CD4-positive, alpha-beta T cell (primary cell): Measurements from ENCODE around the gene WDR13. TPM values are rescaled to one million over a fixed set of nuclear protein-coding genes. Genes with fewer than 3 reads are reported as not detected.

Source experiments
- ATAC-seq: fragments of 200-7000 bp; cut with Tn5 transposase; one replicate; pipeline ENCODE4 v1.10.0; 2022; ENCODE audit warnings: mild to moderate bottlenecking; ENCODE audit not compliant: poor library complexity
- CTCF ChIA-PET: fragments of 350-600 bp; sonication (Branson Sonifier 250); formaldehyde crosslinking; loops from one replicate; lab custom pipeline; 2021; ENCODE audit warnings: antibody characterized with exemption, inconsistent platforms; lab: Charles Lee
- POLR2A ChIA-PET: fragments of 350-600 bp; sonication (Branson Sonifier 250); formaldehyde crosslinking; loops from one replicate; lab custom pipeline; 2021; ENCODE audit warnings: antibody characterized with exemption, inconsistent platforms; lab: Charles Lee
- DNase-seq, 14 experiments: peaks; one replicate each; pipeline ENCODE4 v3.0.0-alpha.2; 2013 to 2020; ENCODE audit warnings: mixed read lengths in 2 of 14
- H3K27ac ChIP-seq, 2 donors: one replicate each; pipeline versions ENCODE4 v1.5.1 to v1.7.0; 2013; ENCODE audit warnings: low read length in 2 of 2, low read depth in 1 of 2, mild to moderate bottlenecking in 1 of 2
- H3K27me3 ChIP-seq, 2 experiments: 1 replicate in 1 of 2; 2 replicates in 1 of 2; pipeline versions ENCODE4 v1.6.1 to v1.7.0; 2013; ENCODE audit warnings: low read length in 2 of 2, control low read depth in 1 of 2, mild to moderate bottlenecking in 1 of 2, moderate library complexity in 1 of 2; ENCODE audit not compliant: insufficient read depth in 2 of 2, control insufficient read depth in 1 of 2
- H3K36me3 ChIP-seq: one replicate; pipeline ENCODE4 v1.6.1; 2013; ENCODE audit warnings: low read length, control low read depth; ENCODE audit not compliant: insufficient read depth
- H3K4me1 ChIP-seq: one replicate; pipeline ENCODE4 v1.6.1; 2013; ENCODE audit warnings: low read length, control low read depth; ENCODE audit not compliant: insufficient read depth
- H3K4me3 ChIP-seq: one replicate; pipeline ENCODE4 v1.5.1; 2013; ENCODE audit warnings: mild to moderate bottlenecking, low read length, moderate library complexity
- H3K9me3 ChIP-seq, 2 experiments: 1 replicate in 1 of 2; 2 replicates in 1 of 2; pipeline versions ENCODE4 v1.6.1 to v1.7.0; 2013; ENCODE audit warnings: low read length in 2 of 2, mild to moderate bottlenecking in 2 of 2, control low read depth in 1 of 2, moderate library complexity in 1 of 2; ENCODE audit not compliant: control insufficient read depth in 1 of 2, insufficient read depth in 1 of 2
- H3K27ac Mint-ChIP-seq: one replicate; pipeline ENCODE4 v1.8.0; 2020; ENCODE audit warnings: mixed read lengths
- H3K27me3 Mint-ChIP-seq: one replicate; pipeline ENCODE4 v1.8.0; 2021; ENCODE audit warnings: mixed read lengths
- H3K36me3 Mint-ChIP-seq: one replicate; pipeline ENCODE4 v1.8.0; 2021; ENCODE audit warnings: low read depth, mixed read lengths
- H3K4me1 Mint-ChIP-seq: one replicate; pipeline ENCODE4 v1.8.0; 2021; ENCODE audit warnings: low read depth, mixed read lengths
- H3K4me3 Mint-ChIP-seq: one replicate; pipeline ENCODE4 v1.8.0; 2020; ENCODE audit warnings: mild to moderate bottlenecking, mixed read lengths
- H3K9me3 Mint-ChIP-seq: one replicate; pipeline ENCODE4 v1.8.0; 2020; ENCODE audit warnings: mixed read lengths
- intact Hi-C, 2 experiments: fragments of 100-400 bp; cut with DNase I in 1 of 2; cut with micrococcal nuclease in 1 of 2; formaldehyde crosslinking; loops; one replicate each; pipeline versions ENCODE4 v1.15.1 to v1.9.0; 2023 to 2025; cut with DNase I, micrococcal nuclease
- total RNA-seq, 174 experiments: library from RNA in 2 of 174; stranded (reverse) in 2 of 174; gene quantifications; one replicate each; pipeline ENCODE4 v1.2.3 and lab custom pipeline; 2021 to 2026
- TF ChIP-seq, protein P1 (sequence below): fragments of 200-600 bp; IDR thresholded peaks from one replicate; pipeline ENCODE4 v1.8.0; 2022; ENCODE audit warnings: antibody characterized with exemption, mild to moderate bottlenecking

The WDR13 gene
- total RNA-seq, 2 experiments from 2014 or later = 37.9 to 43.4 TPM

- Histone ChIP-seq H3K27me3 (no peaks in the 10 kb centered on the region), H3K4me3 (no peak overlapping the region), H3K4me1 (peaks cover 19% of the 10 kb centered on the region), H3K9me3 (no peaks in the 10 kb centered on the region), H3K36me3 (peaks cover 27% of the 10 kb centered on the region), H3K27ac (no peak overlapping the region)
- Mint-ChIP-seq H3K4me3 (no peak overlapping the region), H3K27ac (peak overlapping the region; percentile 100), H3K9me3 (no peaks in the 10 kb centered on the region), H3K4me1 (peaks cover 15% of the 10 kb centered on the region), H3K27me3 (no peaks in the 10 kb centered on the region), H3K36me3 (peaks cover 27% of the 10 kb centered on the region)
- intact Hi-C loops = loop anchor here (2.0 to 5.0 kb wide), 4 partner anchors 76 to 359 kb away; partner anchors contain the start of genes EBP (in 1 of the 2), FTSJ1 (in 1 of the 2) and OTUD5 (in 1 of the 2)
- TF ChIP-seq, protein P1, sequence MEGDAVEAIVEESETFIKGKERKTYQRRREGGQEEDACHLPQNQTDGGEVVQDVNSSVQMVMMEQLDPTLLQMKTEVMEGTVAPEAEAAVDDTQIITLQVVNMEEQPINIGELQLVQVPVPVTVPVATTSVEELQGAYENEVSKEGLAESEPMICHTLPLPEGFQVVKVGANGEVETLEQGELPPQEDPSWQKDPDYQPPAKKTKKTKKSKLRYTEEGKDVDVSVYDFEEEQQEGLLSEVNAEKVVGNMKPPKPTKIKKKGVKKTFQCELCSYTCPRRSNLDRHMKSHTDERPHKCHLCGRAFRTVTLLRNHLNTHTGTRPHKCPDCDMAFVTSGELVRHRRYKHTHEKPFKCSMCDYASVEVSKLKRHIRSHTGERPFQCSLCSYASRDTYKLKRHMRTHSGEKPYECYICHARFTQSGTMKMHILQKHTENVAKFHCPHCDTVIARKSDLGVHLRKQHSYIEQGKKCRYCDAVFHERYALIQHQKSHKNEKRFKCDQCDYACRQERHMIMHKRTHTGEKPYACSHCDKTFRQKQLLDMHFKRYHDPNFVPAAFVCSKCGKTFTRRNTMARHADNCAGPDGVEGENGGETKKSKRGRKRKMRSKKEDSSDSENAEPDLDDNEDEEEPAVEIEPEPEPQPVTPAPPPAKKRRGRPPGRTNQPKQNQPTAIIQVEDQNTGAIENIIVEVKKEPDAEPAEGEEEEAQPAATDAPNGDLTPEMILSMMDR = no peak
- ATAC-seq (no peak), DNase-seq (peak in 1 of 14 experiments; percentile 35)
- CTCF ChIA-PET = no interaction called here
- POLR2A ChIA-PET = interaction anchor here (0.7 to 1.7 kb wide), 7 partner anchors 24 to 578 kb away, joined by 3 to 27 read pairs (median 4); partner anchors contain the start of genes RBM3, TBC1D25 and ZNF630
Measured at GRCh38 chrX:48598614-48599013, 1.3 kb downstream of the WDR13 start.

DNA sequence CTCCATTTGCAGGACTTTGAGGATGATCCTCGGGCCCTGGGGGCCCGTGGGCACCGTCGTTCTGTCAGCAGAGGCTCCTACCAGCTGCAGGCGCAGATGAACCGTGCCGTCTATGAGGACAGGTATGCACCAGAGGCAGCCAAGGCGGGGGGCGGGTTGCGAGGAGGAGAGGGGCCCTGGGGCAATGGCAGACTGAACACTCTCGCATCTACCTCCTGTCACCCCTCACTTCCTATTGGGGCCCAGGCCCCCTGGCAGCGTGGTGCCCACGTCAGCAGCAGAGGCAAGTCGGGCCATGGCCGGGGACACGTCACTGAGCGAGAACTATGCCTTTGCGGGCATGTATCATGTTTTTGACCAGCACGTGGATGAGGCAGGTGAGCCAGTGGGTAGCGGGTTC is 2.0 kb downstream of the WDR13 start:
- peaks cover 15% of the 10 kb centered on the region for H3K4me1 Mint-ChIP-seq
- Histone ChIP-seq H3K36me3 (peaks cover 29% of the 10 kb centered on the region), H3K27ac (no peak overlapping the region), H3K27me3 (no peaks in the 10 kb centered on the region), H3K4me3 (no peak overlapping the region), H3K9me3 (no peaks in the 10 kb centered on the region), H3K4me1 (peaks cover 19% of the 10 kb centered on the region)
- no peak for ATAC-seq
- peak overlapping the region; percentile 9 for H3K27ac Mint-ChIP-seq
- no peak overlapping the region for H3K4me3 Mint-ChIP-seq
- no peak for DNase-seq
- ChIA-PET POLR2A (interaction anchor here (1.7 kb wide), 1 partner anchor 25 kb away, joined by 27 read pairs; the partner anchor contains the start of gene RBM3), CTCF (no interaction called here)
- no peaks in the 10 kb centered on the region for H3K27me3 Mint-ChIP-seq
- intact Hi-C loops = loop anchor here (2.0 to 5.0 kb wide), 4 partner anchors 75 to 358 kb away; partner anchors contain the start of genes EBP (in 1 of the 2), FTSJ1 (in 1 of the 2) and OTUD5 (in 1 of the 2)
- TF ChIP-seq, protein P1 = no peak
- H3K9me3 Mint-ChIP-seq = no peaks in the 10 kb centered on the region
- peaks cover 32% of the 10 kb centered on the region for H3K36me3 Mint-ChIP-seq

DNA sequence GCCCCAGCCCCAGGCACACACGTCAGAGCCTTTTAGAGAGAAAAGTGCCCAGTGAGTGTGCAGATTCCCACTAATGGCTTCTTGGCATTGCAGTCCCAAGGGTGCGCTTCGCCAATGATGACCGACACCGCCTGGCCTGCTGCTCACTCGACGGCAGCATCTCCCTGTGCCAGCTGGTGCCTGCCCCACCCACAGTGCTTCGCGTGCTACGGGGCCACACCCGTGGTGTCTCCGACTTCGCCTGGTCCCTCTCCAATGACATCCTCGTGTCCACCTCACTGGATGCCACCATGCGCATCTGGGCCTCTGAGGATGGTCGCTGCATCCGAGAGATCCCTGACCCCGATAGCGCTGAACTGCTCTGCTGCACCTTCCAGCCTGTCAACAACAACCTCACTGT is 2.9 kb downstream of the WDR13 start:
- Histone ChIP-seq H3K27ac (no peak overlapping the region), H3K4me1 (peaks cover 19% of the 10 kb centered on the region), H3K27me3 (no peaks in the 10 kb centered on the region), H3K36me3 (peaks cover 32% of the 10 kb centered on the region), H3K9me3 (no peaks in the 10 kb centered on the region), H3K4me3 (no peak overlapping the region)
- H3K27ac Mint-ChIP-seq = no peak overlapping the region
- ChIA-PET POLR2A (no interaction called here), CTCF (no interaction called here)
- DNase-seq (no peak), ATAC-seq (no peak)
- H3K27me3 Mint-ChIP-seq = no peaks in the 10 kb centered on the region
- peaks cover 37% of the 10 kb centered on the region for H3K36me3 Mint-ChIP-seq
- intact Hi-C loops = no loop called here
- no peaks in the 10 kb centered on the region for H3K9me3 Mint-ChIP-seq
- TF ChIP-seq, protein P1 = no peak
- H3K4me1 Mint-ChIP-seq = peaks cover 15% of the 10 kb centered on the region
- no peak overlapping the region for H3K4me3 Mint-ChIP-seq
